HL-60 (cell line): ENCODE results near the gene CNGB1.

Experiments
- GABPA ChIP-seq: IDR thresholded peaks from 2 replicates; pipeline ENCODE4 v1.6.1; 2012; ENCODE audit warnings: low read depth
- POLR2AphosphoS5 ChIP-seq: IDR thresholded peaks from 2 replicates; pipeline ENCODE4 v1.6.1; 2012; ENCODE audit warnings: low read depth
- TF ChIP-seq, protein P1 (sequence below): IDR thresholded peaks from one replicate; pipeline ENCODE4 v1.5.1; 2011; ENCODE audit warnings: low read length, control low read depth, inconsistent platforms; ENCODE audit not compliant: insufficient read depth

DNA sequence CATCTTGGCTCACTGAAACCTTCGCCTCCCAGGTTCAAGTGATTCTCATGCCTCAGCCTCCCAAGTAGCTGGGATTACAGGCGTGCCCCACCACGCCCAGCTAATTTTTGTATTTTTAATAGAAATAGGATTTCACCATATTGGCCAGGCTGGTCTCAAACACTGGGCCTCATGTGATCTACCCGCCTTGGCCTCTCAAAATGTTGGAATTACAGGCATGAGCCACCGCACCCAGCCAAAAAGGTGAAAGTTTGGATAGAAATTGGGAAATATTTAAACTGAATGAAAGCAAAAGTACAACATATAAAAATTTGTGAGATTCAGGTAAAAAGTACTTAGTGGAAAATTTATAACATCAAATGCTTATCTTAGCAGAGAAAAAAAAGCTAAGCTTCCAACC is 115.7 kb downstream of the CNGB1 start:
- TF ChIP-seq, protein P1, sequence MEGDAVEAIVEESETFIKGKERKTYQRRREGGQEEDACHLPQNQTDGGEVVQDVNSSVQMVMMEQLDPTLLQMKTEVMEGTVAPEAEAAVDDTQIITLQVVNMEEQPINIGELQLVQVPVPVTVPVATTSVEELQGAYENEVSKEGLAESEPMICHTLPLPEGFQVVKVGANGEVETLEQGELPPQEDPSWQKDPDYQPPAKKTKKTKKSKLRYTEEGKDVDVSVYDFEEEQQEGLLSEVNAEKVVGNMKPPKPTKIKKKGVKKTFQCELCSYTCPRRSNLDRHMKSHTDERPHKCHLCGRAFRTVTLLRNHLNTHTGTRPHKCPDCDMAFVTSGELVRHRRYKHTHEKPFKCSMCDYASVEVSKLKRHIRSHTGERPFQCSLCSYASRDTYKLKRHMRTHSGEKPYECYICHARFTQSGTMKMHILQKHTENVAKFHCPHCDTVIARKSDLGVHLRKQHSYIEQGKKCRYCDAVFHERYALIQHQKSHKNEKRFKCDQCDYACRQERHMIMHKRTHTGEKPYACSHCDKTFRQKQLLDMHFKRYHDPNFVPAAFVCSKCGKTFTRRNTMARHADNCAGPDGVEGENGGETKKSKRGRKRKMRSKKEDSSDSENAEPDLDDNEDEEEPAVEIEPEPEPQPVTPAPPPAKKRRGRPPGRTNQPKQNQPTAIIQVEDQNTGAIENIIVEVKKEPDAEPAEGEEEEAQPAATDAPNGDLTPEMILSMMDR: no peak
- TF ChIP-seq GABPA (no peak), POLR2AphosphoS5 (no peak)
